ENCODE measurements around the gene SPACA4.

Gene SPACA4

DNA sequence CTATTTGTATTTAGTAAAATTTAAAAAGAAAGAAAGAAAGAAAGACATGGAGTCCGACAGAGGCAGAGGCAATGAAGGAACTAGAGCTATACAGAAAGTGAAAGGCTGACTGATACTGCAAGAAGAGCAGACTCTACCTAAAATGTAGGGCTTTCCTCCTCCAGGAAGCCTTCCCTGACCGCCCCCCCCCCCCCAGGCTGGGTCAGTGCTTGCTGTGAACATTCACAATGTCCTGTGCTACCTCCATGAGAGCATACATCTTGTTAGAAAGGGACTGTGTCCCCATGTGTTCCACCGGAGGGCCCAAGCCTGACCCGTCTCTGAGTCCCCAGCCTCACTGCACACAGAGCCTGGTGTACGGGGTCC, 45.1 kb downstream of the SPACA4 start:
- DNase-seq: no peak

DNA sequence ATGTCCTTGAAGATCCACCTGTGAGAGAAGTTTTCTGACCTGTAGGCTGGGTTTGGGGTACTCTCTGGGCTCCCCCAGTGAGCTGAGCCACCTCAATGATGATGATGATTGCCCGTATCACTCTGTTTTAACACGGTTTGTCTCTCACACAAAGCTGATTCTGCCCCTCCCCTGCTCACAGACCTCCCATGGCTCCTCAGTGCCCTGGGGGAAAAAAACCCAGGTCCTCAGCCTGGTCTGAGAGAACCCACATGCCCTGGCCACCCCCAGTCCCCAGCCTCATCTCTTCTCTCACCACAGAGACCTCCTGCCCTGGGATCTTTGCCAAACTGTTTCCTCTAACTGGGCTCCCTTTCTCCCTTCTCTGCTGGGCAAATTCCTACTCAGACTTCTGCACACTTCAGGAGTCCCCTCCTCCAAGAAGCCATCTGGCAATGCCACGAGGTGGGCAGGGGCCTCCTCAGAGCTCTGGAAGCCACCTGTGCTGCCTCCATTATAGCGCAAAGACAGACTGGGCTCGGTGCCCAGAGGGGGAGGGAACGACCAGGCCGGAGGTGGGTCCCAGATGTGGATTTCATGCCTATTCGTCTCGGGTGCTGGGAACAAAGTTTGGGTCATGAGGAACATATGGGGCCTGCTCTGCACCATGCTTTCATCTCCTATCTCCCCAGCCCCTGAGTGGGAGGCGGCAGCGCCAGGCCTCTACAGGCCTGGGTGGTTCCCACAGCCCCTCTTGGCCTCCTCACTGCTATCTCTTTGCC, 47.9 kb downstream of the SPACA4 start:
- no peak for DNase-seq

DNA sequence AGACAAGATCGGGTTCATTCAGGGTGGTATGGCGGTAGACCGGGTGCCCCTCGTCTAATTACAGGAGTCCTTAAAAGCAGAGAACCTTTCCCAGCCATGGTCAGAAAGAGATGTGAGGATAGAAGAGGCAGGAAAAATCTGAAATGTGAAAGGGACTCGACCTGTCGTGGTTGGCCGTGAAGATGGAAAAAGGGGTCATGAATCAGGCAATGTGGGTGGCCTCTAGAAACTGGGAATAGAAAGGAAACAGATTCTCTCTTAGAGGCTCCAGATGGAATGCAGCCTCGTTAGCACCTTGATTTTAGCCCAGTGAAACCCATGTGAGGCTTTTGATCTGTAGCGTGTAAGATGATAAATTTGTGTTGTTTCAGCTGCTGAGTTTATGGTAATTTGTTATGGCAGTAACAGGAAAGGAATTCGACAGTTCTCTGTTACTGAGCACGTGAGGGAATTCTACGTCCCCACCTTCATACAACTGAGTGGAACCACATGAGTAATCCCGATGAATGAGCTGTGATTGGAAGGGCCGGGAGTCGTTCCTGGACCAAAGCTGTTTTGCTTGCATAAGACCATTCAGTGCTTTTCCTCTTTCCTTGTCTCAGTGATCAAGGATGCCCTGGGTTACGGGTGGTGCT, 50.4 kb downstream of the SPACA4 start:
- peak; percentile 86 for DNase-seq
